SKM-1 (cell line): ENCODE data around the gene LCN12.

Source experiments
- DNase-seq: peaks from one replicate; lab custom pipeline; 2025; ENCODE audit not compliant: unreplicated experiment; lab: John Stamatoyannopoulos, UW

The LCN12 gene, protein sequence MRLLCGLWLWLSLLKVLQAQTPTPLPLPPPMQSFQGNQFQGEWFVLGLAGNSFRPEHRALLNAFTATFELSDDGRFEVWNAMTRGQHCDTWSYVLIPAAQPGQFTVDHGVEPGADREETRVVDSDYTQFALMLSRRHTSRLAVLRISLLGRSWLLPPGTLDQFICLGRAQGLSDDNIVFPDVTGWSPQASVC

DNA sequence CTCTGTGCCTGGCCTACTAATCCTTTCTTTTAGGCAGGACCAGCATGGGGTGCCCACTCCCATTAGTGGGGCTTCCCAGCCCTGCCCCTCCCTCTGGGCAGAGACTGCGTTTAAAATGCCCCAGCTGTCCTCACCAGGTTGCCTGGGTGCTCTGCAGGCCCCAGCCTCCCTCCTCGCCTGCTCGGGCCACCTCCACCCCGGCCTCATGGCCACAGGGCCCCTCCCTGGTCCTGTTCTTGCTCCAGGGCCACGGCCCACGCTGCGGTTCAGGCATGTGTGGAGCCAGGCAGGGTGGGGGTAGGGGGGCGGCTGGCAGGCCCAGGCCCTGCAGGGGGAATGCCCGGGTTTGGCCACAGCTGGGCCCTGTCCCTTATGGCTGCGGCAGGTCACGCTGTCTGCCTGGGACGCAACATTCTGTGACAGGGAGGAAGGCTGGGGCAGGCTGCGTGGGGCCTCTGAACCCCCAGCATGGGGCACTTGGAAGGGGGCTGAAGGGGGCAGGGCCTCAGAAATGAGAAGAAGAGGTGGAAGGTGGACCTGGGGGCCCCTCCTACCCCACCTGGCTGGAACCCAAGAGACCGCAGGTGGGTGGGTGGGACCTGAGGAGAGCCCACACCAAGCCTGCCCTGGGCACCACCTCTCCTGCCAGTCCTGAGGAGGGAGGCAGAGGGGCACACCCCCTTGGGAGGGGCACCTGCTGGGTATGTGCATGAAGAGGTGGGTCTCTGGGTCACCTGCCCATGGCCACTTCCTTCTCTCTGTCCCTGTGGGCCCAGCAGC is at the start of gene LCN12:
Gene LCN12, plus strand, starts transcription at position 733 of the 780 bp plus-strand sequence. CDS start 55 bp downstream, outside the sequence.
- no peak for DNase-seq

DNA sequence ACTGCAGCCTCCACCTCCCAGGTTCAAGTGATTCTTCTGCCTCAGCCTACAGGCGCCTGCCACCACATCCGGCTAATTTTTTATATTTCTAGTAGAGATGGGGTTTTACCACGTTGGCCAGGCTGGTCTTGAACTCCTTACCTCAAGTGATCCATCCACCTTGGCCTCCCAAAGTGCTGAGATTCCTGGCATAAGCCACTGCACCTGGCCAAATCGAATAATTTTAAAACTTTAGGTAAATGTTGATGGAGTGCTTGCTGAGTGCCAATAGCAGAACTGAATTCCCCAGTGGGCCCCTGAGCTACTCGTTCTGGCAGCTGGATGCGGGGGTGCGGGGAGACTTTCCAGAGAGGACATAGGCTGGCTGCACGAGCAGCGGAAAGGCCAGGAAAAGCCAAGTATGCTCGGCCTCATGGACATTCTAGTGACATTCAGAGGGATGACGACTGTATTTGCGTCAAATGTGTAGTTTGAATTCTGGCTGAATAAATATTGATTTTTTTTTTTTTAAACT is 49.0 kb upstream of the LCN12 start:
- DNase-seq = no peak

DNA sequence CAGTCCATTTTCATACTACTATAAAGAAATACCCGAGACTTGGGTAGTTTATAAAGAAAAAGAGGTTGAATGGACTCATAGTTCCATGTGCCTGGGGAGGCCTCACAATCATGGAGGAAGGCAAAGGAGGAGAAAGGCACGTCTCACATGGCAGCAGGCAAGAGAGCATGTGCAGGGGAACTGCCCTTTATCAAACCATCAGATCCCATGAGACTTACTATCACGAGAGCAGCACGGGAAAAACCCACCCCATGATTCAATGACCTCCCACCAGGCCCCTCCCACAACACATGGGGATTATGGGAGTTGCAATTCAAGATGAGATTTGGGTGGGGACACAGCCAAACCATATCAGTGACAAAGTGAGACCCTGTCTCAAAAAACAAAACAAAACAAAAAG is 45.8 kb upstream of the LCN12 start:
- DNase-seq = no peak

DNA sequence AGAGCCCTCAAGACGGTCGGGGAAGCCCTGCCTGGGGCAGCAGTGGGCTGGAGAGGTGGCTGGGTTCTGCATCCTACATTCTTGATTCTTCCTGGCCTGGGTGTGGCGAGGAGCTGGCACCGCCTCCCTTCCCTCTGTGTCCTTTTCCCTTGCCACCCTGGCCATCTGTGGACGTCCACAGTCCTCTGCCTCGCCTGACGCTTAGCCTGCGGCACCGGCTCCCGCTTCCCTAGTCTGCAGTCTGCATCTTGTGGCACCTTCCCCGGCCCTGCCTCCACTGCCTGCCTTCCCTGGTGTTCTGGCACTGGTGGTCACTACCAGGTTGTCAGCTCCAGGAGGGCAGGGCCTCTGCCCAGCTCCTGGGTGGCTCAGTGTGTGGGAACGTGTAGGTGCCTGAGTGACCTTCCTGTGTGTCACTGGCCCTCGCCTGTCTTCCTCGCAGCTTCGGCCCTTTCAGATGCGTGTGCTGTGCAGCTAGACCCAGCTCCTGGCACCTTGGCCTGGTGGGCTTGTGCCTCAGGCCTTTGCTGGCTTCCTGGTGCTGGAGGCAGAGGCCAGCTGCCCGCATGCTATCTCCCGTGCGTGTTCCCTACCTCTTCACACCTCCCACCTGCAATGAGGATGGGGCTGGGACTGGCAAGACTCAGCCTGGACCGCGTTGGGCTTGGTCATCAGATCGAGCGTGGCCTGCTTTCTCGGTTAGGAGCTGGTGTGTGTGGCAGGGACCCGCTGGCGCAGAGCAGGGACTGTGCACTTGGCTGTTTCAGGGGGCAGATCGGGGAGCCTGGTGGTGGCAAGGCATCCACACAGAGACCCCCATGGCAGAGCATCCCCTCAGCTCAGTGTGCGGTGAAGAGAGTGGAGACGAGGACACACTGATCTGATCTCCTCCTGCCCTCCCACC is 44.8 kb upstream of the LCN12 start:
- DNase-seq = no peak

DNA sequence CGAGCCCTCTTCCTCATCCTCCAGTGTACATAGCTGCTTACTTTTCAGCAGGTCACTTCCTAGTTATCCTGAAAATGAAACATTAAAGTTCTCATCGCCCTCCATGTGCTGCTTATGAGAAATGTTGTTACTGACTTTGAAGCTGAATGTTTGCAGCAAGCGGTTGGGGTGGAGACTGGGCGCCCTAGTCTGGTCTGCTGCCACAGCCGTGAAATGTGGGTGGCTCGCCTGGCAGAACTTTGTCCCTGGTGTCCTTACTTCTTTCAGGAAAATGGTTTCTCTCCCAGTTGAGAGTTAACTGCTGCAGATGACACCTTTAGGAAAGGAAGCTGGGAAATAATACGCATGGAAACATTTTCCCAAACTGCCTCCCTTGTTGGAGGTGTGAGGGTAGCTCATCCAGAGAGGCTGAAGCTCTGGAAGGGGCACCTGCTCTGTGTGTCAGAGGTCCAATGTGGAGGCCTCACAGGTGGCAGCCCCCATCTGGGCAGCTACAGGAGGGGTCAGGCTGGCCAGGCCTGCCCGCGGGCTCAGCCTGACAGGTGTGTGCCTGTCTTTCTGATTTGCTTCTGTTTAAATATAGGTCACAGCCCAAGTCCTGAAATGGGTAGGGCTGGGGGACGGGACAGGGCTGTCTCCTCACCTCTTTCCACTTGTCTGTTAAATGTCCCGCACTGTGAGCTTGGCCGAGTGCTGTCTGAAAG is 41.7 kb upstream of the LCN12 start:
- DNase-seq = no peak

DNA sequence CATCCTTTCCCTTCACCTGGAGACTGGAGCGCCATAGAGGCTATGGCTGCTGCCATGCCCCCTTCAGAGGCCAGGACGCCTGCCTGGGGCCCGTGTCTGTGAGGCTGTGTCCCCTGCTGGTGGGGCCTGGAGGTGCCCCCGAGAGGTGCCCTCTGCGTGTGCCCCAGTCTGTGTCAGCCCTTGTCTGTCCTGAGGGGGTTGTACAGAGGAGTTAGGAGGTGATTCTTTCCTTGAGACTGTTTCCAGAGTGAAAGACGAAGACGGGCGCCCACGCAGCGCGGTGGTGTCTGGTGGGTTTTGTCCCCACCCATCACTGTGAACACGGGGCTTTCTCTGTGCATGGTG is 41.2 kb upstream of the LCN12 start:
- DNase-seq = no peak

DNA sequence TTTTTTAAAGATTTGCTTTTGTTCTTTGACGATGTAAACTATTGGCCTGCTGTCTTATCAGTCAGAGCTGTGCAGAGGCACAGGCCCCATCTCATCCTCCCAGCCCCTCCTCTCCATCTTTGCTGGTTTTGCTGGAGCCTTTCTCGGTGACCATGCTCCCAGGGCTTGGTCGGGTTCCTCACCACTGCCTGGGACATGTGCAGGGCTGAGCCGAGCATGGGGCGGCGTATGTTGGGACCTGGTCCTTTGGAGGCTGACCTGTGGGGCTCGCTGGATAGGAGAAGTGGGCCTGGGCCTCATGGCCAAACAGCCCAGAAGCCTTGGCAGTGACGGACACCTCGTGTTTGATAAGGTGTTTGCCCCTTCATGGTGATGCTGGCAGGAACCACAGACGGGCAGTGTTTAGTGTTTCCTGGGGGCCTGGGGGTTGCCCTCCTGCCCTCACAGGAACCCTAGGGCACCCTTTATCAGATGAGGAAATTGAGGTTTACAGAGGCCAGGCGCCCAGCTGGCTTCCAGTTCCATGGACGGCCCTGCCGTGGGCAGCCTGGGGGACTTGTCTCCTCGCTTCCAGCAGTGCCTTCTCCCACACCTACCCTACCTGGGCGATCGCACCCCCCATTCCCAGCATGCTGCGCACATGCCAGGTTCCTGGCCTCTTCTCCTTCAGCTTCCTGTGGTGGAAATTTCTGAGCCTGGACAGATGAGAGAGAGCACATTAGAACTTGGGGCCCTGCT is 38.2 kb upstream of the LCN12 start:
- no peak for DNase-seq

DNA sequence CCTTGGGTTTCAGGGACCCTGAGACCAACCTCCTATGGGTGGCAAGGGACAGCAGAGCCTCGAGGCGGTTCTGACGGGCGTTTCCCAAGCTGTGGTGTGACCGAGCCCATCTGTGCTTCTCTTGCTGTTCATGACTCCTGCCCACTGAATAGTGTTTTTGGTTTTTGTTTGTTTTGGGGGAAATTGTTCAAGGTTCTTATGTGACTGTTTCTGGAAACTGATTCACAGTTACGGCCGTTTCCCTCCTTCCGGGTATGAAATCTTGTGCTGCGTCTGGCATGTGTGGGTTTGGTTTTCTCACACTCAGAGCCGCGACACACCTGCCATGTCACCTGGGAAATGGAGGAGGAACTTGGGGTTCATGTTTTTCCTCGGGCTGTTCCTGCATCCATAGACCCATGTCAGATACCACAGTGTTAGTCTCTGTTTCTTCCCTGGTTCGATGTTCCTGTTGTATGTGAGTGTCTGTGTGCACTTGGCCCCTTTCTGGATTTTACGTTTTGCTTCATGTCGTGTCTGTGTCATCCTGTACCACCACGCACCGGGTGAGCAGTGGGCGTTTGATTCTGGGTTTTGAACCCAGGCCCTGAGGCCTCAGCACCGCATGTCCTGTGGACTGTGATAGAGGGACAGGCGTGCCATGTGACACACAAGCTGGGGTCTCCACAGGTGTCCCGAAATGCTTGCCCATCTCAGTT is 36.3 kb upstream of the LCN12 start:
- DNase-seq = no peak

DNA sequence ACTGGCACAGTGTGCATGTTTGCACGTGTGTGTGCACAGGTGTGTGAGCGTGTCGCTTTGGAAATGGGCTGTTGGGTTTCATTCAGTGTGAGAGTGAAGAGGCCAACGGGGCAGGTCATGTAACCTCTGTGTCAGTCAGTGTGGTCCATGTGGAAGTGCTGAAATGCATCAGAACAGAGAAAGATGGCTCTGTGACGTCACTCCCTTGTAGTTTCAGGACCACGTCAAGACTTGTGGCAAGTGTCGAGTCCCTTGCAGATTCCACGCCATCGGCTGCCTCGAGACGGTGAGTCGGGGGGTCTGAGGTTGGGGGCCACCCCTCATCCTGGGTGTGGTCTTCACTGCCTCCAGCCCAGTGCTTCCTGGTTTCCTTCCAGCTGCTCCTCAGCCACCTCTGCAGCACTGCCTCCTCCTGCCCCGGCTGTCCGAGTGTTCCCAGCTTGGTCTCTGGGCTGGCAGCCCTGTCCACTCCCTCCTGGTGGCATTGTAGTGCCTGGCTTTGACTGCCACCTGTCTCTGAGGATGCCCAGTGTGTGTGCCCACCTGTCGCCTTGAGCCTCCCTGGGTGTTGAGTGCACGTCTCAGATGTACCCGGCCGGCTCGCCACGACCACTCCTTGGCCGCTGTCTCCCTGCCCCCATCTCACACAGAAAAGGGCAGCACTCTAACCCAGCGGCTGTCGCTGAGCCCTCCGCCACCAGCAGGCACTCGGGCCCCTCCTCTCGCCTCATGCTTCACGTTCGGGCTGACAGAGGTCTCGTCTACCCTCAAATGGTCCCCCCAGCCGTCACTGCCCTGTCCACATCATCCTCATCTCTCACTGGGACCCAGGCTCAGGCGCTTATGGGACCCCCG is 35.5 kb upstream of the LCN12 start:
- no peak for DNase-seq

DNA sequence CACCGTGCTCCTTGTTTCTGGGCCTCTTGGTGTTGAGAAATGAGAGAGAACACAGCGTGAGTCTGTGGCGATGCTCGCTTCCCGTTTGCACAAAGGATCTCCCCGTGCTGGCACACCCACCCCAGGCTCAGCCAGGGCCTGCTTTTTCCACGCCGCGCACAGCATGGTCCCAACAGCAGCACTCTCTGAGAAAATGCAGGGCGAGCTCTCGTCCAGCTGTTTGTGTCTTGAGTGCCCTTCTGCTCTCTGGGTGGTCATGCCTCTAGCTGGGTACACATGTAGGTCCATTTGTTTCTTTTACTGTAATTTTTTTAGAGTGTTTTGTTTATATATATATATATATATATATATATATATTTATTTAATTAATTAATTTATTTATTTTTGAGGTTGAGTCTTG is 34.2 kb upstream of the LCN12 start:
- no peak for DNase-seq

DNA sequence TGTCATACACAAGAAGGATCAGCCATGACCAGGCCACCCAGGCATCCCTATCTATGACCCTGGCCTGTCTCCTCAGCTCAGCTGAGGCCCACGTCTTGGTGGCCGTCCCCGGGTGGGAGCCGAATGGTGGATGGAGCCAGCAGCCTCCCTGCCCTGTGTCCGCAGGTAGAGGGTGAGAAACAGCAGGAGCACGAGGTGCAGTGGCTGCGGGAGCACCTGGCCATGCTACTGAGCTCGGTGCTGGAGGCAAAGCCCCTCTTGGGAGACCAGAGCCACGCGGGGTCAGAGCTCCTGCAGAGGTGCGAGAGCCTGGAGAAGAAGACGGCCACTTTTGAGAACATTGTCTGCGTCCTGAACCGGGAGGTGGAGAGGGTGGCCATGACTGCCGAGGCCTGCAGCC is 32.0 kb upstream of the LCN12 start:
- DNase-seq = no peak

DNA sequence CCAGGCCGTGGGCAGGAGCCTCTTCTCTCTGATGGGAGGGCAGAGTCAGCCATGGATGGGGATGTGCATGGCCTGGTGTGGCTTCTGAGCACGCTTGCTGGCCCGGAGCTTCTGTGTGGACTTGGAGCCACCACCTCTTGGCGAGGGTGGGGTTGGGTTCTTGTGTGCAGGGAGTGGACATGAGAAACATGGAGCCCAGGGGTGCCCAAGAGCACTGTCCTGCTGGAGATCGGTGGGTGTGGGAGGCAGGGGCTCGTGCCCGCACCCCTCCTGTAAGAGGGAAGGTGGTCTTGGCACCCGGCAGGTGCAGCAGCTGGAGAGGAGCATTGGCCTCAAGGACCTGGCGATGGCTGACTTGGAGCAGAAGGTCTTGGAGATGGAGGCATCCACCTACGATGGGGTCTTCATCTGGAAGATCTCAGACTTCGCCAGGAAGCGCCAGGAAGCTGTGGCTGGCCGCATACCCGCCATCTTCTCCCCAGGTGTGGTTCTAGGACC is 31.3 kb upstream of the LCN12 start:
- DNase-seq = no peak

DNA sequence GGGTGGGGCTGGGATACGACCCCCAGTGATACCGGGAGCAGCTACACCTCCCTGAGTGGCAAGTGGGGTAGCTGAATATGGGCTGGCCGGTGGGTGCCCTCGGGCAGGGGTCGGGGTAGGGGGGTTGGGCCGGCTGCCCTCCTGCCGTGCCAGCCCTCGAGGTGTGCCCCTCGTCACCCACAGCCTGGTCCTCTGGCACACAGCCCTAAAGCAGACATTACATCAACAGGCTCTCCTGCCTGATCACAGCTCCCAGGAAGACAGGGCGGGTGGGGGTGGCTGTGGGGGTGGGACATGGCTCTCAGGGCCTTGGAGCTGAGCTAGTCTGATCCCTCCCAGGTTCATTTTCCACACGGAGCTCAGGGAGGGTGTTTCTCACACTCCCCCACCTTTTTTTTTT is 30.8 kb upstream of the LCN12 start:
- no peak for DNase-seq

DNA sequence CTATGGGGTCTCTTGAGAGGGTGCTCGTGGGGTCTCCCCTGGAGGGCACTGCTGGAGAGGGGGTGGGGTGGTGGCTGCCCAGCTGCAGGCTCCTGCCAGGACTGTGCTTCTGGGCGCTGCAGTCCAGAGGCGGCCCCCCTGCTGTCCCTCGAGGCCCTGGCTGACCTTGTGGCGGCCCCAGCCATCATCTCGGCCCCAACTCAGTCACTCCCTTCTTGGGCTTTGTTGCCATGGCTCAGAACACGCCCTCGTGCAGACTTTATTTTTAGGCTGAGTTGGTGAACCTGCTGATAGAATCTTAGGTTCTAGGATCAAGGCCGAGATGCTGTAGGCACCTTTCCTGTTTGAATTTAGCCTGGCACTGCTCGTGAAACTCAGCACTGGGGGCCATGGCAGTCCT is 30.4 kb upstream of the LCN12 start:
- DNase-seq = no peak

DNA sequence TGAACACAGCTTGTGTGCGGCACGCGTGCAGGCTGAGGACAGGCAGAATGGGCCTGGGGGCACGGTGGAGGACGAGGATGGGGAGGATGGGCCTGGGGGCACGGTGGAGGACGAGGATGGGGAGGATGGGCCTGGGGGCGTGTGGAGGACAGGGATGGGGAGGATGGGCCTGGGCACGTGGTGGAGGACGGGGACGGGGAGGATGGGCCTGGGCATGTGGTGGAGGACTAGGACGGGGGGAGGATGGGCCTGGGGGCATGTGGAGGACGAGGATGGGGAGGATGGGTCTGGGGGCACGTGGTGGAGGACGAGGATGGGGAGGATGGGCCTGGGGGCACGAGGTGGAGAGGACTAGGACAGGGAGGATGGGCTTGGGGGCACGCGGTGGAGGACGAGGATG is 29.5 kb upstream of the LCN12 start:
- no peak for DNase-seq

DNA sequence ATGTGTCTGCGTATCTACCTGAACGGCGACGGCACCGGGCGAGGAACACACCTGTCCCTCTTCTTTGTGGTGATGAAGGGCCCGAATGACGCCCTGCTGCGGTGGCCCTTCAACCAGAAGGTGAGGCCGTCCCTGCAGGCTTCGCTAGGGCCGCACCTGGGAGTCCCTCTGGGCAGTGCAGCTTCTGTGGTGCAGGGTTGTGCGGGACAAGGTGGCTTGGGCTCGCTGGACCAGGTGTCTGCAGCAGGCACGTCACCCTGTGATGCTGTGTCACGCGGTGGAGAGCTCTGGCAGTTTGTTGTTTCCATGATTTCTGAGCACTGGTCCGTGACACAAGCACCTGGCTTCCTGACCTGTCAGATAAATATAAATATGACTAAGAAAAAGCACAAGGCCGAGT is 28.2 kb upstream of the LCN12 start:
- no peak for DNase-seq

DNA sequence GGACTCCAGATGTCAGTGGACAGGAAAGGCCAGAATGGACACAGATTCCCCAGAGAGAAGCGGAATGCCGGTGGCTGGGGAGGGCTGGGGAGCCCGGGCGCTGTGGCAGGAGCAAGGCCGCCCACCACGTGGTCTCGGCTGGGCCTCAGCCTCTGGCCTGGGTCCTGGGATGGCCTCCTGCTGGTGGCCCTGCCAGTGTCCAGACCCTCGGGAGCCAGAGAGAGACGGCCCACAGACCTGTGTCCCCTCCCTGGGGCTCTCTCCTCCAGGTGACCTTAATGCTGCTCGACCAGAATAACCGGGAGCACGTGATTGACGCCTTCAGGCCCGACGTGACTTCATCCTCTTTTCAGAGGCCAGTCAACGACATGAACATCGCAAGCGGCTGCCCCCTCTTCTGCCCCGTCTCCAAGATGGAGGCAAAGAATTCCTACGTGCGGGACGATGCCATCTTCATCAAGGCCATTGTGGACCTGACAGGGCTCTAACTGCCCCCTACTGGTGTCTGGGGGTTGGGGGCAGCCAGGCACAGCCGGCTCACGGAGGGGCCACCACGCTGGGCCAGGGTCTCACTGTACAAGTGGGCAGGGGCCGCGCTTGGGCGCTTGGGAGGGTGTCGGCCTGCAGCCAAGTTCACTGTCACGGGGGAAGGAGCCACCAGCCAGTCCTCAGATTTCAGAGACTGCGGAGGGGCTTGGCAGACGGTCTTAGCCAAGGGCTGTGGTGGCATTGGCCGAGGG is 26.5 kb upstream of the LCN12 start:
- no peak for DNase-seq

DNA sequence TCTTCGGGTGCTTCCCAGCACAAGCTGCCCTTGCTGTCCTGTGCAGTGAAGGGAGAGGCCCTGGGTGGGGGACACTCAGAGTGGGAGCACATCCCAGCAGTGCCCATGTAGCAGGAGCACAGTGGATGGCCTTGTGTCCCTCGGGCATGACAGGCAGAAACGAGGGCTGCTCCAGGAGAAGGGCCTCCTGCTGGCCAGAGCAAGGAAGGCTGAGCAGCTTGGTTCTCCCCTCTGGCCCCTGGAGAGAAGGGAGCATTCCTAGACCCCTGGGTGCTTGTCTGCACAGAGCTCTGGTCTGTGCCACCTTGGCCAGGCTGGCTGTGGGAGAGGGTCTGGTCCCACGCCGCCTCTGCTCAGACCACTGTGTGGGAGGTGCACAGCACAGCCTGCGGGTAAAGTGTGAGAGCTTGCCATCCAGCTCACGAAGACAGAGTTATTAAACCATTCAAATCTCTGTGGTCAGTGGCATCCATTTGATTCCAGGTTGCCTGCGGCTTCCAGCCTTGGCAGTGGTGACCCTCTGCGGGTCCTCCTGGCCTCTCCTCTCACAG is 25.8 kb upstream of the LCN12 start:
- DNase-seq = no peak
